ENCODE data around the gene FLACC1. TPM values are rescaled to one million over a fixed set of nuclear protein-coding genes. Genes with fewer than 3 reads are reported as not detected.

The FLACC1 gene
- total and polyA plus RNA-seq, 9 of the 15 experiments (the other 6 are each of a cell fraction or from before 2014, with no cell fraction given), result 0.07 to 0.68 (median 0.22) TPM; not detected in 2

DNA sequence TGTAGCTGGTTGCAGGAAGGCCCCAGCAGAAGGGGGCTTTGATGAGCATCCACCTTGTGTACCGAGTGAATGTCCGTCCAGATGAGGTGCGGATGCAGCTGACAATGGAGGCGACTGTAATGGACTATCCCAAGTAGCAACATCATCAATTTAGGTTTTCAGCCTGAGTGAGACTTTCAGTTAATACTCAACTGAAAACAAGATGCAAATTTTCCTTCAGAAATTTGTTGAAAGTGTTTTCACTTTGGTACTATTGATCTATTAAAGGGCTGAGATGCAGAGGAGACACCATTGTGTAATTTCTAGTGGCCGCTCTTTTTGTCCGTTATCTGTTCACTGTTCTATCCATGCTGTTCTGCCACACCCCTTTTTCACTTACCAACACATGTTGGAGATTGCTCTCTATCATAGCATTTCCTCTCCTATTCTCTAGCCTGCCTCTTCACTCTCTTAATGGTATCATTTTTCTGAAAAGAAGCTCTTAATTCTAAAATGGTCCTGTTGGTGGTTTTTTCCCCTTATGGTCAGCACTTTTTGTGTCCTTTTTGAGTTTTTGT lies 108.8 kb downstream of the FLACC1 start (continued):
- TF ChIP-seq, protein P1, sequence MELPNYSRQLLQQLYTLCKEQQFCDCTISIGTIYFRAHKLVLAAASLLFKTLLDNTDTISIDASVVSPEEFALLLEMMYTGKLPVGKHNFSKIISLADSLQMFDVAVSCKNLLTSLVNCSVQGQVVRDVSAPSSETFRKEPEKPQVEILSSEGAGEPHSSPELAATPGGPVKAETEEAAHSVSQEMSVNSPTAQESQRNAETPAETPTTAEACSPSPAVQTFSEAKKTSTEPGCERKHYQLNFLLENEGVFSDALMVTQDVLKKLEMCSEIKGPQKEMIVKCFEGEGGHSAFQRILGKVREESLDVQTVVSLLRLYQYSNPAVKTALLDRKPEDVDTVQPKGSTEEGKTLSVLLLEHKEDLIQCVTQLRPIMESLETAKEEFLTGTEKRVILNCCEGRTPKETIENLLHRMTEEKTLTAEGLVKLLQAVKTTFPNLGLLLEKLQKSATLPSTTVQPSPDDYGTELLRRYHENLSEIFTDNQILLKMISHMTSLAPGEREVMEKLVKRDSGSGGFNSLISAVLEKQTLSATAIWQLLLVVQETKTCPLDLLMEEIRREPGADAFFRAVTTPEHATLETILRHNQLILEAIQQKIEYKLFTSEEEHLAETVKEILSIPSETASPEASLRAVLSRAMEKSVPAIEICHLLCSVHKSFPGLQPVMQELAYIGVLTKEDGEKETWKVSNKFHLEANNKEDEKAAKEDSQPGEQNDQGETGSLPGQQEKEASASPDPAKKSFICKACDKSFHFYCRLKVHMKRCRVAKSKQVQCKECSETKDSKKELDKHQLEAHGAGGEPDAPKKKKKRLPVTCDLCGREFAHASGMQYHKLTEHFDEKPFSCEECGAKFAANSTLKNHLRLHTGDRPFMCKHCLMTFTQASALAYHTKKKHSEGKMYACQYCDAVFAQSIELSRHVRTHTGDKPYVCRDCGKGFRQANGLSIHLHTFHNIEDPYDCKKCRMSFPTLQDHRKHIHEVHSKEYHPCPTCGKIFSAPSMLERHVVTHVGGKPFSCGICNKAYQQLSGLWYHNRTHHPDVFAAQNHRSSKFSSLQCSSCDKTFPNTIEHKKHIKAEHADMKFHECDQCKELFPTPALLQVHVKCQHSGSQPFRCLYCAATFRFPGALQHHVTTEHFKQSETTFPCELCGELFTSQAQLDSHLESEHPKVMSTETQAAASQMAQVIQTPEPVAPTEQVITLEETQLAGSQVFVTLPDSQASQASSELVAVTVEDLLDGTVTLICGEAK (IDR thresholded peaks at IDR 0.05), result peak; percentile 57; the same call in 1 of the 2 replicates
- TF ChIP-seq, protein P1 (CRISPR knock-in tag; IDR thresholded peaks at IDR 0.05), result no peak
- TF ChIP-seq CHD1 (IDR thresholded peaks at IDR 0.05; ENCODE audit: low read length) (no peak), ATF7 (IDR thresholded peaks at IDR 0.05) (no peak), ZNF445 (CRISPR knock-in tag; IDR thresholded peaks at IDR 0.05; ENCODE audit: low read depth) (no peak), NRF1 (conservative IDR thresholded peaks at IDR 0.05 in 1 of 2, IDR thresholded peaks at IDR 0.05 in 1 of 2) (no peak), ZFP1 (CRISPR knock-in tag; IDR thresholded peaks at IDR 0.05) (no peak), CEBPB (tag; IDR thresholded peaks at IDR 0.05) (0 out of 2 replicates have a peak, but pooled peaks have one; percentile 30), RBM34 (IDR thresholded peaks at IDR 0.05; ENCODE audit: borderline replicate concordance, insufficient read depth, low read length) (no peak), POLR2G (IDR thresholded peaks at IDR 0.05; ENCODE audit: low read depth, low read length) (no peak), TBL1XR1 (IDR thresholded peaks at IDR 0.05; ENCODE audit: low read length in 2 of 2) (no peak), ZNF561 (CRISPR knock-in tag; conservative IDR thresholded peaks at IDR 0.05) (no peak), BCOR (IDR thresholded peaks at IDR 0.05) (no peak), ZNF24 (IDR thresholded peaks at IDR 0.05) (no peak), ZNF507 (tag; conservative IDR thresholded peaks at IDR 0.05) (no peak)
- TF ChIP-seq, protein P2, sequence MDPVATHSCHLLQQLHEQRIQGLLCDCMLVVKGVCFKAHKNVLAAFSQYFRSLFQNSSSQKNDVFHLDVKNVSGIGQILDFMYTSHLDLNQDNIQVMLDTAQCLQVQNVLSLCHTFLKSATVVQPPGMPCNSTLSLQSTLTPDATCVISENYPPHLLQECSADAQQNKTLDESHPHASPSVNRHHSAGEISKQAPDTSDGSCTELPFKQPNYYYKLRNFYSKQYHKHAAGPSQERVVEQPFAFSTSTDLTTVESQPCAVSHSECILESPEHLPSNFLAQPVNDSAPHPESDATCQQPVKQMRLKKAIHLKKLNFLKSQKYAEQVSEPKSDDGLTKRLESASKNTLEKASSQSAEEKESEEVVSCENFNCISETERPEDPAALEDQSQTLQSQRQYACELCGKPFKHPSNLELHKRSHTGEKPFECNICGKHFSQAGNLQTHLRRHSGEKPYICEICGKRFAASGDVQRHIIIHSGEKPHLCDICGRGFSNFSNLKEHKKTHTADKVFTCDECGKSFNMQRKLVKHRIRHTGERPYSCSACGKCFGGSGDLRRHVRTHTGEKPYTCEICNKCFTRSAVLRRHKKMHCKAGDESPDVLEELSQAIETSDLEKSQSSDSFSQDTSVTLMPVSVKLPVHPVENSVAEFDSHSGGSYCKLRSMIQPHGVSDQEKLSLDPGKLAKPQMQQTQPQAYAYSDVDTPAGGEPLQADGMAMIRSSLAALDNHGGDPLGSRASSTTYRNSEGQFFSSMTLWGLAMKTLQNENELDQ (CRISPR knock-in tag; IDR thresholded peaks at IDR 0.05; ENCODE audit: borderline replicate concordance), result no peak
- TF ChIP-seq, protein P3, sequence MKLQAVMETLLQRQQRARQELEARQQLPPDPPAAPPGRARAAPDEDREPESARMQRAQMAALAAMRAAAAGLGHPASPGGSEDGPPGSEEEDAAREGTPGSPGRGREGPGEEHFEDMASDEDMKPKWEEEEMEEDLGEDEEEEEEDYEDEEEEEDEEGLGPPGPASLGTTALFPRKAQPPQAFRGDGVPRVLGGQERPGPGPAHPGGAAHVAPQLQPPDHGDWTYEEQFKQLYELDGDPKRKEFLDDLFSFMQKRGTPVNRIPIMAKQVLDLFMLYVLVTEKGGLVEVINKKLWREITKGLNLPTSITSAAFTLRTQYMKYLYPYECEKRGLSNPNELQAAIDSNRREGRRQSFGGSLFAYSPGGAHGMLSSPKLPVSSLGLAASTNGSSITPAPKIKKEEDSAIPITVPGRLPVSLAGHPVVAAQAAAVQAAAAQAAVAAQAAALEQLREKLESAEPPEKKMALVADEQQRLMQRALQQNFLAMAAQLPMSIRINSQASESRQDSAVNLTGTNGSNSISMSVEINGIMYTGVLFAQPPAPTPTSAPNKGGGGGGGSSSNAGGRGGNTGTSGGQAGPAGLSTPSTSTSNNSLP (IDR thresholded peaks at IDR 0.05; ENCODE audit: borderline replicate concordance, low read depth, low read length), result no peak
